Measurements from ENCODE around the gene RUFY4. TPM values are rescaled to one million over a fixed set of nuclear protein-coding genes. Genes with fewer than 3 reads are reported as not detected.
A peak's percentile ranks its signal among the peaks of the same experiment; 100 is the strongest.

The RUFY4 gene
- total RNA-seq, 1 experiment from 2014 or later: not detected

GRCh38 chr2:218026676-218027425 lies 42.2 kb upstream of the RUFY4 start:
- intact Hi-C loops (cut with micrococcal nuclease): no loop called here
- Mint-ChIP-seq H3K9me3 (ENCODE audit: unreplicated experiment) (no peaks in the 10 kb centered on the region), H3K27me3 (ENCODE audit: insufficient read depth, unreplicated experiment) (no peaks in the 10 kb centered on the region), H3K4me1 (ENCODE audit: insufficient read depth, unreplicated experiment) (no peaks in the 10 kb centered on the region), H3K27ac (ENCODE audit: low read depth, unreplicated experiment) (no peak overlapping the region), H3K36me3 (ENCODE audit: insufficient read depth, unreplicated experiment) (no peaks in the 10 kb centered on the region), H3K4me3 (ENCODE audit: unreplicated experiment) (no peak overlapping the region)
- peak; percentile 33 for DNase-seq (ENCODE audit: unreplicated experiment)
- ChIA-PET POLR2A (no interaction called here), CTCF (interaction anchor here (1.6 to 3.6 kb wide), 2 partner anchors 237 to 240 kb away, joined by 5 to 22 read pairs; no protein-coding TSS in a partner anchor)
- BruUV-seq (replicated peaks): no TSS peak
- no peak for TF ChIP-seq CTCF (IDR thresholded peaks at IDR 0.05; ENCODE audit: unreplicated experiment)

- ChIA-PET POLR2A (no interaction called here), CTCF (interaction anchor here (0.7 to 3.6 kb wide), 4 partner anchors 38 to 241 kb away, joined by 3 to 22 read pairs (median 4); no protein-coding TSS in a partner anchor)
- H3K27ac Mint-ChIP-seq (ENCODE audit: low read depth, unreplicated experiment): no peak overlapping the region
- intact Hi-C loops (cut with micrococcal nuclease): no loop called here
- no peak for DNase-seq (ENCODE audit: unreplicated experiment)
- H3K36me3 Mint-ChIP-seq (ENCODE audit: insufficient read depth, unreplicated experiment): no peaks in the 10 kb centered on the region
- no peak overlapping the region for H3K4me3 Mint-ChIP-seq (ENCODE audit: unreplicated experiment)
- no peaks in the 10 kb centered on the region for H3K27me3 Mint-ChIP-seq (ENCODE audit: insufficient read depth, unreplicated experiment)
- BruUV-seq (replicated peaks): no TSS peak
- TF ChIP-seq CTCF (IDR thresholded peaks at IDR 0.05; ENCODE audit: unreplicated experiment): no peak
- no peaks in the 10 kb centered on the region for H3K4me1 Mint-ChIP-seq (ENCODE audit: insufficient read depth, unreplicated experiment)
- H3K9me3 Mint-ChIP-seq (ENCODE audit: unreplicated experiment): no peaks in the 10 kb centered on the region
Measured at GRCh38 chr2:218027426-218028188, 41.4 kb upstream of the RUFY4 start.

GRCh38 chr2:218028189-218028495 lies 40.9 kb upstream of the RUFY4 start:
- Mint-ChIP-seq H3K36me3 (ENCODE audit: insufficient read depth, unreplicated experiment) (no peaks in the 10 kb centered on the region), H3K27ac (ENCODE audit: low read depth, unreplicated experiment) (no peak overlapping the region), H3K27me3 (ENCODE audit: insufficient read depth, unreplicated experiment) (no peaks in the 10 kb centered on the region), H3K4me1 (ENCODE audit: insufficient read depth, unreplicated experiment) (no peaks in the 10 kb centered on the region), H3K9me3 (ENCODE audit: unreplicated experiment) (no peaks in the 10 kb centered on the region), H3K4me3 (ENCODE audit: unreplicated experiment) (no peak overlapping the region)
- BruUV-seq (replicated peaks): no TSS peak
- DNase-seq (ENCODE audit: unreplicated experiment): no peak
- intact Hi-C loops (cut with micrococcal nuclease): no loop called here
- no peak for TF ChIP-seq CTCF (IDR thresholded peaks at IDR 0.05; ENCODE audit: unreplicated experiment)
- ChIA-PET CTCF (interaction anchor here (0.5 to 3.6 kb wide), 5 partner anchors 39 to 242 kb away, joined by 3 to 22 read pairs (median 4); no protein-coding TSS in a partner anchor), POLR2A (no interaction called here)

GRCh38 chr2:218028562-218029348 lies 40.3 kb upstream of the RUFY4 start:
- peak; percentile 34 for DNase-seq (ENCODE audit: unreplicated experiment)
- Mint-ChIP-seq H3K4me1 (ENCODE audit: insufficient read depth, unreplicated experiment) (no peaks in the 10 kb centered on the region), H3K27ac (ENCODE audit: low read depth, unreplicated experiment) (no peak overlapping the region), H3K9me3 (ENCODE audit: unreplicated experiment) (no peaks in the 10 kb centered on the region), H3K36me3 (ENCODE audit: insufficient read depth, unreplicated experiment) (no peaks in the 10 kb centered on the region), H3K27me3 (ENCODE audit: insufficient read depth, unreplicated experiment) (no peaks in the 10 kb centered on the region), H3K4me3 (ENCODE audit: unreplicated experiment) (no peak overlapping the region)
- no TSS peak for BruUV-seq (replicated peaks)
- CTCF ChIA-PET: interaction anchor here (0.5 to 3.6 kb wide), 4 partner anchors 40 to 243 kb away, joined by 4 to 22 read pairs (median 5); no protein-coding TSS in a partner anchor
- intact Hi-C loops (cut with micrococcal nuclease): no loop called here
- POLR2A ChIA-PET: no interaction called here
- no peak for TF ChIP-seq CTCF (IDR thresholded peaks at IDR 0.05; ENCODE audit: unreplicated experiment)
